HAP-1 (cell line): ENCODE results near the gene ARHGAP10.

Experiments
- DNase-seq, 2 experiments: peaks; one replicate each; pipeline ENCODE4 v3.0.0-alpha.2; 2016 to 2020; ENCODE audit warnings: low spot score in 2 of 2
- H3K27me3 ChIP-seq: fragments of 250-450 bp; sonication (Bioruptor Pico); 2 replicates; pipeline ENCODE4 v1.5.1; 2020; ENCODE audit warnings: low read depth, mild to moderate bottlenecking, moderate library complexity
- H3K36me3 ChIP-seq: fragments of 250-450 bp; sonication (Bioruptor Pico); replicated peaks from 2 replicates; pipeline ENCODE4 v1.5.1; 2020; ENCODE audit warnings: mild to moderate bottlenecking
- H3K4me1 ChIP-seq: fragments of 250-450 bp; sonication (Bioruptor Pico); 2 replicates; pipeline ENCODE4 v1.5.1; 2020; ENCODE audit warnings: mild to moderate bottlenecking
- H3K4me3 ChIP-seq: fragments of 250-450 bp; sonication (Bioruptor Pico); 2 replicates; pipeline ENCODE4 v1.5.1; 2020; ENCODE audit warnings: mild to moderate bottlenecking, moderate library complexity
- H3K9me3 ChIP-seq: fragments of 250-450 bp; sonication (Bioruptor Pico); 2 replicates; pipeline ENCODE4 v1.5.1; 2020; ENCODE audit warnings: mild to moderate bottlenecking, moderate library complexity
- in situ Hi-C: fragments of 300-500 bp; cut with MboI; formaldehyde crosslinking; loops from 3 replicates; pipeline ENCODE4 v1.14.3; 2020; ENCODE audit warnings: low sequenced_read_pairs, inconsistent platforms, mixed read lengths

Gene ARHGAP10

DNA sequence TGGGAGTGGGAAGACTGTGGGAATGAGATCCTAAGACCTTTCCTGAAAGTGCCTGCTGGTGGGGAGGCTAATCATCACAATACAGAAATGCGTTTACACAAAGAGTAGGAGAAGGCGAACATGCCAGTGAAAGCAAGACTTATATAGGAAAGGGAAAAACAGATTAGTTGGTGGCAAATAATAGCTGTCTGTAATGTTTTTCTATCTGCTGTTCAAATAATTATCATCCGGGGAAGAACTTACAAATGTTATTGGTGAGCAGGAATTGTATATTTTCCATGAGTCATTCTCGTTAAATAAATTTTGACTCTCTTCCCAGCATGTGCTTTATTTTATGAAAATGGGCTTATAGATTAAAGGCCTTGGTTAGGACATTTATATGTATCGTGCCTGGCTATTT lies 196.5 kb downstream of the ARHGAP10 start:
- H3K4me3 ChIP-seq, result no peak overlapping the region
- H3K36me3 ChIP-seq, result no peaks in the 10 kb centered on the region; the same call in 1 of the 2 replicates
- no peaks in the 10 kb centered on the region for H3K4me1 ChIP-seq
- in situ Hi-C loops, result no loop called here
- H3K9me3 ChIP-seq, result no peaks in the 10 kb centered on the region
- DNase-seq, result no peak
- H3K27me3 ChIP-seq, result no peaks in the 10 kb centered on the region

DNA sequence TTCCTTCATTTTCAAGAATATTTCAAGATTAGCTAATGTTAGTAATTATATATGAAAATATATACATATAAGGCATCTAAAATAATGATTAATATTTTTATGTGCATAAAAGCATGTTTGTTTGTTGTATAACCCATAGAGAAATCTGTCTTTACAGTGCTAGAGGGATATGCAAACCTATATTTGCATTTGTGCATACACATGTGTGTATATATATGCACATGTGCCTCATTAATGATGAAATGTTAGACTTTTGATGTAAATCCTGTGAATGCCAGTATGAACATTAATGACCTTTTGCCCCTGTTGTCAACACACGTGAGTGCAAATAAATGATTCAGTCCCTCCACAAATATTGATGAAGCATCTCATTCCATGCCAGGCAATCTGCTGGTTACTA lies 197.9 kb downstream of the ARHGAP10 start:
- no peaks in the 10 kb centered on the region; the same call in 1 of the 2 replicates for H3K36me3 ChIP-seq
- H3K4me3 ChIP-seq, result no peak overlapping the region
- no peaks in the 10 kb centered on the region for H3K27me3 ChIP-seq
- no peak for DNase-seq
- in situ Hi-C loops, result no loop called here
- H3K9me3 ChIP-seq, result no peaks in the 10 kb centered on the region
- no peaks in the 10 kb centered on the region for H3K4me1 ChIP-seq

DNA sequence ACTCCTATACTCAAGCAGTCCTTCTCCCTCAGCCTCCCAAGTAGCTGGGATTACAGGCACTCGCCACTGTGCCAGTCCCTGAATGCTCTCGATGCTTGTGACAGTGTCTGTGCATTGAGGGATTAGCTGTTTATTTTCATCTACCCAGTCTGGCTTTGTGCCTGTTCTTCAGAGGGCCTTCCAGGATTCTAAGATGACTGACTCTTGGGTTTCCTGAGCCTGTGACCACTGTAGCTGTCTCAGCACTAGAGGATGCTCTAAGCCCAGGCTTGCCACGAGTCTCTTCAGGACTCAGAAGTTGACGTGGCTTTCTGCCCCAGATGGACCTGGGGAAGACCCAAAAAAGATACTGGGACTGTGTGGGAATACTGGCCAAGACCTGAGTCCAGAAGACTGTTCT lies 201.4 kb downstream of the ARHGAP10 start:
- no peaks in the 10 kb centered on the region for H3K9me3 ChIP-seq
- H3K4me1 ChIP-seq, result peaks cover 3% of the 10 kb centered on the region; the same call in 1 of the 2 replicates
- in situ Hi-C loops, result no loop called here
- no peak for DNase-seq
- no peaks in the 10 kb centered on the region for H3K27me3 ChIP-seq
- H3K36me3 ChIP-seq, result no peaks in the 10 kb centered on the region; the same call in 1 of the 2 replicates
- no peak overlapping the region for H3K4me3 ChIP-seq

DNA sequence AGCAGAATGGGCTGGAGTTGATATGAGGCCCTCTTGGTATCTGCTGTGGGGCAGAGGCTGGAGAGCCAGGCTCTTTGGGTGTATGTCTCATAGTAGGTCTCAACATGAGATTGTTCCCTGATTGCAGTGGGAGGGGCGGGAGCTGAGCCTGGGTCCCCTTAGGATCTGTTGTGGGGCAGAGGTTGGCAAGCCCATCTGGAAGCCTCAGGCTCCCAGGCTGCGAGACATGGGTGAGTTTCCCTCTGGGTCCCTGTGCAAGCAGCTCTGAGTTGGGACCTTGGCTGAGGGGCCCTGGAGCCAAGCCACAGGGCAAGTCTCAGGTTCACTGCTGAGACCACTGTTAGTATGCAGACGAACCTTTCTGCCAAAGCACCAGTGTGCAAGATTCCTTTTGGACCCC lies 201.9 kb downstream of the ARHGAP10 start:
- no peak for DNase-seq
- H3K4me1 ChIP-seq, result peaks cover 4% of the 10 kb centered on the region; the same call in 1 of the 2 replicates
- in situ Hi-C loops, result no loop called here

DNA sequence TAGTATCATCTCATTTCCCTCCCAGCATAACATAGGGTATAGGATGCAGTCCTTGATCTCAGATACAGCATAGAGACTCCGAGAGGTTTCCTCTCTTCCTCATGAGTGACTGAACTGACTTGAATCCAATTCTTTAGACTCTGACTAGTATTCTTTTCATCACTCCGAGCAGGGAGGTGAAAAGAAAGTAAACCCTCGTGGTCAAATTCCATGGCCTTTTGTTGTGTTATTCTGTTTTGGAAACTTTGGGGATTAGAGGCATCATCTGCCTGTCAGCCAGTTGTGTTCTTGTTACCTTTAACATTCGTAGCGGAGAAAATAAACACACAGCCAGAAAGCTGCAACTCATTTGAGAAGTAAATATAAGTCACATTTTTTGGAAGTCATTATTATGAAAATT lies 206.6 kb downstream of the ARHGAP10 start:
- DNase-seq, result peak; percentile 9 to 44
- Histone ChIP-seq H3K27me3 (no peaks in the 10 kb centered on the region), H3K36me3 (no peaks in the 10 kb centered on the region; the same call in 1 of the 2 replicates), H3K4me3 (no peak overlapping the region), H3K9me3 (no peaks in the 10 kb centered on the region), H3K4me1 (peaks cover 4% of the 10 kb centered on the region; the same call in 1 of the 2 replicates)
- in situ Hi-C loops, result no loop called here

More for the DNA sequence above, 201.9 kb downstream of the ARHGAP10 start:
- Histone ChIP-seq H3K27me3 (no peaks in the 10 kb centered on the region), H3K4me3 (no peak overlapping the region), H3K9me3 (no peaks in the 10 kb centered on the region), H3K36me3 (no peaks in the 10 kb centered on the region; the same call in 1 of the 2 replicates)

DNA sequence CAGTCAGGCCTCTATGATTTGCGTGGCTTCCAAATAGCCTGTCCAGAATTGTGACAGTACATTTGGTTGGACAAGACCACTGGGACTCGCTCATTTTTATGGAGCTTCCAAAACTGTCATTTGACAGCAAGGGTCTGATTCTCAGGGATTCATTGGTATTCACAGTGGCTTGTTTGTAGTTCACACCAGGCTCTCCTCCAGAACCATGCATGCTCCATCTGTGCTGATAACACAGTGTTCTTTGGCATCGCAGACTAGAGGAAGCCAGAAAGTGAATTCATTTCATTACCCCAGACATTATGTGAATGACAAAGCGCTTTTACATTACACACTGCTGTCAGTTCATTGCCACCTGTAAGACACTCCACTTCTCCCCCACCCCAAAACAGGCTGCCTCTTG lies 208.3 kb downstream of the ARHGAP10 start:
- DNase-seq, result no peak
- Histone ChIP-seq H3K4me1 (peaks cover 7% of the 10 kb centered on the region), H3K36me3 (no peaks in the 10 kb centered on the region; the same call in 1 of the 2 replicates), H3K27me3 (no peaks in the 10 kb centered on the region), H3K9me3 (no peaks in the 10 kb centered on the region), H3K4me3 (no peak overlapping the region)
- in situ Hi-C loops, result no loop called here

DNA sequence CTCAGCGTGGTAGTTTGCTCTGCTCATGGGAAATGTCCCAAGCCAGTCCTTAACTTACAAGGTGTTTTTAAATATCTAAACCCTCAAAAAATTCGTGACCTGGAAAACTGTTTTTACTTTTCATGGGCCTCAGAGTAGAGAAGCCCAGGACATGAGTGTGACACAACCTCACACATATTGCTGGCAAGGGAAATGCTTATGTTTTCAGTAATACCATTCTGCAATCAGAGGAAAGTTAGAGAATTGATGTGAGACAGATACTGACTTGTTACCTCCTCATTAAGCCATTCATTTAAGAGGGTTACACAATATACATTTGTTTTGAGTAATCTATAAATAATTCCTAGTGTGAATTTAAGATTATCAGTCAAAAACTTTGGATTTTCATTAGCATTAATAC lies 209.5 kb downstream of the ARHGAP10 start:
- in situ Hi-C loops, result no loop called here
- no peak for DNase-seq
- Histone ChIP-seq H3K4me3 (no peak overlapping the region), H3K4me1 (peaks cover 12% of the 10 kb centered on the region), H3K27me3 (no peaks in the 10 kb centered on the region), H3K36me3 (peaks cover 3% of the 10 kb centered on the region; the same call in 1 of the 2 replicates), H3K9me3 (no peaks in the 10 kb centered on the region)

DNA sequence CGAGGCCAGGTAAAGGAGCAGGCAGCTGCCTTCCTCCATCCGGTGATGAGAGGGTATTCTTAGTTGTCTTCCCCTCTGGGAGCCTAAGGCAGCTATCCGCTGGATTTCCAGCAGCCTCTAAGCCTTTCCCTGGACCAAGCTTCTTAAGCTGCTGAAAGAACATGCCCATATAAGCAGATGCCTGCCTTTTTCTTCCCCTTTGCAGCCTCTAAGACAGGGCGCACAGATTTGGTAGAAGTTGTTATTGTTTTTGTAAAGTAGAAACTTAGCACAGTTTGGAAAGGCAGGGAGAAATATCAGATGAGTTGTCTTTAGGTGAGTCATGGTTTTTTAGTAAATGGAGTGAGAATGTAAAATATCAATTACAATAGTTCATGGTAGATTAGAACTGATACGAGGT lies 210.8 kb downstream of the ARHGAP10 start:
- no peaks in the 10 kb centered on the region for H3K27me3 ChIP-seq
- H3K4me3 ChIP-seq, result no peak overlapping the region
- no peak for DNase-seq
- peaks cover 12% of the 10 kb centered on the region for H3K4me1 ChIP-seq
- H3K9me3 ChIP-seq, result no peaks in the 10 kb centered on the region
- in situ Hi-C loops, result no loop called here
- H3K36me3 ChIP-seq, result peaks cover 8% of the 10 kb centered on the region

DNA sequence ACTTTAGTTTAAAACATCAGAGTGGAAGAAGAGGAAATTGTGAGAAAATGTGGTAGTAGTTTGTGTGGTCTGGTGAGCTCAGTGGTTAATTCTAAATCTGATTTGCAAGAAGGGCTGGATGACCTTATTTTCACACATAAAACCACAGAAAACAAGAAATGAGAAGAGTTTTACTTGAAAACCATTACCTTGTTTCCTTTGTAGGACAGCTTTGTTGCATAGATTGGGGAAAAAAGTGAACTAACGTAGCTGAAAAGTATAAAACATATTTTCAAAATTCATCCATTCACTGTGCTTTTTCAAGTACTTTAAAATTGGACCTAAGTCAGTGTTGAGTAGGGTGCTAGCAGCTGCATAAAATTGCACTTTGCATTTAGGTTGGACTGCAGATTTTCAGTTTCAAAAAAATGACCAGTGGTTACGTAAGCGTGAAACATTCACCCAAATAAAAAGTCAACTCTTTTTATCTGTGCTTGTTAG lies 211.3 kb downstream of the ARHGAP10 start:
- in situ Hi-C loops, result no loop called here
- no peak for DNase-seq
- Histone ChIP-seq H3K27me3 (no peaks in the 10 kb centered on the region), H3K4me1 (peaks cover 10% of the 10 kb centered on the region), H3K9me3 (no peaks in the 10 kb centered on the region), H3K36me3 (peaks cover 8% of the 10 kb centered on the region), H3K4me3 (no peak overlapping the region)

DNA sequence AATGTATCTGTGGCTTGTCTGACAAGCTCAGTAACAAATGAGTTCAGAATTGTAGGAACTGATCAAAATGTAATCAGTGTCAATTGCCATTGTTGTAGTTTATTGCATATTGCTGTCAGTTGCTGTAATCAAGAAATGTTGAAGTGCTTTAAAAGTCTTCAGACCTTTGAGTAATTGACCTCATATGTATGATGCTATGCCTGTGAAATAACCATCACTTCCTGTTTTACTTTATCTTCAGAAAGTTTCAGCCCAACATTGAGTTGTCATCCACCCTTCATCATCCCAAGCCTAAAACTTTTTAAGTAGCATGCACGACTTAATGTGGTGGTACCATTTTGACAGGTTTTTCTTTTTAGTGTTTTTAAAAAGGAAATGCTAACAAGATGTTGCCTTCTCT lies 212.4 kb downstream of the ARHGAP10 start:
- Histone ChIP-seq H3K27me3 (no peaks in the 10 kb centered on the region), H3K9me3 (no peaks in the 10 kb centered on the region), H3K36me3 (peaks cover 8% of the 10 kb centered on the region), H3K4me3 (no peak overlapping the region), H3K4me1 (peaks cover 8% of the 10 kb centered on the region)
- DNase-seq, result no peak
- in situ Hi-C loops, result no loop called here

DNA sequence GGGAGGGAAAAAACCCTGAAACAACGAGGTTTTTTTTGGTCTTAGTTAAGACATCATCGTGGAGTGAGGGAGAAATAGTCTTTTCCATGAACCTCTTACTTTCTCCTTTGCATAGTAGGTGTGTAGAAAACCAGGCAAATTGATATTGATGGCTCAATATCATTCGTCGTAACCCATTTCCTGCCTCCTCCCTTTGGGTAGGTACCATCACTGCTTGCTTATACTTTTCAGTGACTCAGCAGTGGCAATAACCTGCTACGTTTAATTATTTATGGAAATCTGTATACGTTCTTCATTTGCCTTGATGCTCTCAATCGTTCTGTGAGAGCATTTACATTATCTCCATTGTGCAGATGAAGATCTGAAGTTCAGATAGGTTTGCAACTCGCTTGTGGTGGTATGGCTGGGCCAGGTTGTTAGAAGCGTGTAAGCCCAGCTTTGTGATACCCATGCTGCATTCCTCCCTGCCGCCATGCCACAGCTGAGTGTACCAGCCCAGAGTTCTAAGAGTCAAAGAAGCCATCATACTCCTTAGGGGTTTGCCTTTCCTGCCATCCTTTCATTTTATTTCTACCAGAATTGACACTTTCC lies 212.9 kb downstream of the ARHGAP10 start:
- Histone ChIP-seq H3K36me3 (peaks cover 8% of the 10 kb centered on the region), H3K4me3 (no peak overlapping the region)

DNA sequence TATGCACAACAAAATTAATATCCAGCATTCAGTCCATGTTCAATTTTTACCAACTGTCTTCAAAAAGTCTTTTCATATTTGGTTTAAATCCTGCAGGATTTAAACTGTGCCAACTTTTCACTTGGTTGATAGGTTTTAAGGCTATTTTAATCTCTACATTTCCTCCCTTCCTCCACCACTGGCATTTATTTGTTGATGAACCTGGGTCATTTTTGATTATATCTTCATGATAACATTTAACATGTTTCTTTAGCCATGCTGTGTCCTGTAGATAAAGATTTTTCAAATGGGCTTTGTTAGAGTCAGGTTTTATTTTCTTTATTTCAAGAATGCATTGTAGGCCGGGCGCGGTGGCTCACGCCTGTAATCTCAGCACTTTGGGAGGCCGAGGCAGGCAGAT lies 216.4 kb downstream of the ARHGAP10 start:
- peaks cover 8% of the 10 kb centered on the region; the same call in 1 of the 2 replicates for H3K36me3 ChIP-seq

More for the DNA sequence above, 212.9 kb downstream of the ARHGAP10 start:
- Histone ChIP-seq H3K27me3 (no peaks in the 10 kb centered on the region), H3K4me1 (peaks cover 8% of the 10 kb centered on the region), H3K9me3 (no peaks in the 10 kb centered on the region)
- DNase-seq, result no peak
- in situ Hi-C loops, result no loop called here

DNA sequence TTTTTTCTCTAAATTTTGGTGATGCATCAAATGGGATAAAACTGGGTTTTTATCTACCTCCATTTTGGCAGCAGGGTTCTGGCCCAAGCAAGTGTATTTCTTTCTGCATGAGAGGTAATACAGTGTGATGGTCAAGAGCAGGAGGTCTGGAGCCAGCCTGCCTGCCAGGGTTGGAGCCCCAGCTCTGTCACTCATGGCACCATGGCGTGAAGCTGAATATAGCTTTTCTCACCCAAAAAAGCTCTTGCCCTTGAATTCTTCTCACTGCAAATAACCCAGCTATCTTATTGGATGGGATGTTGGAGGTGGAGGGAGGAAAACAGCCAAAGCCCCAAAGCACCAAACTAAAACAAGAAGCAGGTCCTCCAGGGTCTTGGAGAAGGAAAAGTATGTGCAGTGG lies 218.4 kb downstream of the ARHGAP10 start:
- DNase-seq, result no peak
- Histone ChIP-seq H3K27me3 (no peaks in the 10 kb centered on the region), H3K4me1 (peaks cover 6% of the 10 kb centered on the region), H3K9me3 (no peaks in the 10 kb centered on the region), H3K4me3 (no peak overlapping the region), H3K36me3 (peaks cover 8% of the 10 kb centered on the region; the same call in 1 of the 2 replicates)
- in situ Hi-C loops, result no loop called here

More for the DNA sequence above, 216.4 kb downstream of the ARHGAP10 start:
- Histone ChIP-seq H3K27me3 (no peaks in the 10 kb centered on the region), H3K4me1 (peaks cover 8% of the 10 kb centered on the region), H3K9me3 (no peaks in the 10 kb centered on the region), H3K4me3 (no peak overlapping the region)
- DNase-seq, result no peak
- in situ Hi-C loops, result no loop called here

DNA sequence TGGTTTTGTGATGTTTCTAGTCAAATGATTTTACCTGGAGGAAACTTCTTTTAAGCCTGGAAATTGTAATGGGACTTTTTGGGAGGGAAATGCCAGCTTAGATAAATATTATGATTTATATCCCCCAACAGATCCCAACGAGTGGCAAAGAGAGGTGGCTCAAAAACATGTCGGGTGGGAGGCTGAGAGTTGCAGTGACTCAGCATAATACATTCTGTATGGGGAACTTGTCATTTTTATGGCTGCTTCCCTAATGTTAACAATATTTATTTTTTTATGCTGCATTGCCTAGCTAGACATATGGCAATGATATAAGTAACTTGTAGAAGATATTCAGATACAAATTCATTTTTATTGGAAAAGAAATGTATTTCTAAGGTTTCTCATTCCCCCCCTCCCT lies 219.0 kb downstream of the ARHGAP10 start:
- Histone ChIP-seq H3K4me1 (peaks cover 8% of the 10 kb centered on the region), H3K36me3 (peaks cover 8% of the 10 kb centered on the region; the same call in 1 of the 2 replicates), H3K9me3 (no peaks in the 10 kb centered on the region), H3K4me3 (no peak overlapping the region), H3K27me3 (no peaks in the 10 kb centered on the region)
- no peak for DNase-seq
- in situ Hi-C loops, result no loop called here
